Endothelial cell (in vitro differentiated cells): Measurements from ENCODE around the gene CDC73. TPM values are rescaled to one million over a fixed set of nuclear protein-coding genes. Genes with fewer than 3 reads are reported as not detected.
"Not testable (repeated sequence)": the region's sequence is repeated elsewhere in the genome, so short reads cannot be mapped to it uniquely, and the experiment has no call there.

ENCODE experiments used
- DNase-seq: peaks from one replicate; pipeline ENCODE4 v3.0.0; 2021; ENCODE audit warnings: low spot score
- H3K27ac Mint-ChIP-seq: one replicate; pipeline ENCODE4 v1.8.0; 2021; ENCODE audit warnings: mixed read lengths, inconsistent platforms; ENCODE audit not compliant: unreplicated experiment
- H3K27me3 Mint-ChIP-seq: one replicate; pipeline ENCODE4 v1.8.0; 2021; ENCODE audit warnings: mild to moderate bottlenecking, moderate library complexity, mixed read lengths, inconsistent platforms; ENCODE audit not compliant: unreplicated experiment
- H3K36me3 Mint-ChIP-seq: one replicate; pipeline ENCODE4 v1.8.0; 2021; ENCODE audit warnings: mild to moderate bottlenecking, low read depth, mixed read lengths, inconsistent platforms; ENCODE audit not compliant: unreplicated experiment
- H3K4me1 Mint-ChIP-seq: one replicate; pipeline ENCODE4 v1.8.0; 2021; ENCODE audit warnings: mild to moderate bottlenecking, mixed read lengths, inconsistent platforms; ENCODE audit not compliant: unreplicated experiment
- H3K4me3 Mint-ChIP-seq: one replicate; pipeline ENCODE4 v1.8.0; 2021; ENCODE audit warnings: mild to moderate bottlenecking, mixed read lengths, inconsistent platforms; ENCODE audit not compliant: unreplicated experiment
- H3K9me3 Mint-ChIP-seq: one replicate; pipeline ENCODE4 v1.8.0; 2021; ENCODE audit warnings: mixed read lengths, inconsistent platforms; ENCODE audit not compliant: unreplicated experiment
- CTCF ChIP-seq: fragments of 200-600 bp; sonication (generic); IDR thresholded peaks from one replicate; pipeline ENCODE4 v1.5.0; 2021; ENCODE audit warnings: antibody characterized with exemption; ENCODE audit not compliant: unreplicated experiment
- total RNA-seq: library from RNA; stranded (reverse); fragmentation: NEBNext Ultra II Directional; extraction: Animal tissue kit (Norgen Biotek cat#: 25700); gene quantifications from one replicate; pipeline ENCODE4 v1.2.1, GENCODE V29; 2021; ENCODE audit not compliant: unreplicated experiment

Gene CDC73
- total RNA-seq, 1 donor from 2014 or later = 45.2 TPM

- DNase-seq = no peak
- Mint-ChIP-seq H3K27me3 (no peaks in the 10 kb centered on the region), H3K4me3 (no peak overlapping the region), H3K9me3 (peaks cover 4% of the 10 kb centered on the region), H3K27ac (no peak overlapping the region), H3K4me1 (peaks cover 3% of the 10 kb centered on the region), H3K36me3 (peaks cover 5% of the 10 kb centered on the region)
- TF ChIP-seq CTCF = no peak
These were observed 65.3 kb downstream of the CDC73 start for GRCh38 chr1:193187114-193187513.

- DNase-seq, H3K4me3 Mint-ChIP-seq, H3K4me1 Mint-ChIP-seq, H3K27me3 Mint-ChIP-seq, H3K27ac Mint-ChIP-seq, H3K9me3 Mint-ChIP-seq: not testable (repeated sequence)
- peaks cover 15% of the 10 kb centered on the region for H3K36me3 Mint-ChIP-seq
These were observed 67.1 kb downstream of the CDC73 start for GRCh38 chr1:193188915-193189314.

GRCh38 chr1:193189442-193190095 is 67.7 kb downstream of the CDC73 start:
- peaks cover 3% of the 10 kb centered on the region for H3K4me1 Mint-ChIP-seq
- peaks cover 15% of the 10 kb centered on the region for H3K36me3 Mint-ChIP-seq
- TF ChIP-seq CTCF = no peak
- H3K9me3 Mint-ChIP-seq = peaks cover 4% of the 10 kb centered on the region
- H3K27ac Mint-ChIP-seq = no peak overlapping the region
- no peak for DNase-seq
- no peak overlapping the region for H3K4me3 Mint-ChIP-seq
- no peaks in the 10 kb centered on the region for H3K27me3 Mint-ChIP-seq

GRCh38 chr1:193190096-193190744 is 68.4 kb downstream of the CDC73 start:
- no peaks in the 10 kb centered on the region for H3K27me3 Mint-ChIP-seq
- H3K27ac Mint-ChIP-seq = no peak overlapping the region
- peaks cover 15% of the 10 kb centered on the region for H3K36me3 Mint-ChIP-seq
- H3K4me1 Mint-ChIP-seq = peaks cover 3% of the 10 kb centered on the region
- H3K4me3 Mint-ChIP-seq = peak overlapping the region; percentile 65
- DNase-seq = no peak
- TF ChIP-seq CTCF = no peak
- peaks cover 4% of the 10 kb centered on the region for H3K9me3 Mint-ChIP-seq

GRCh38 chr1:193192586-193192985 is 70.8 kb downstream of the CDC73 start:
- H3K27ac Mint-ChIP-seq = no peak overlapping the region
- H3K27me3 Mint-ChIP-seq = no peaks in the 10 kb centered on the region
- peaks cover 4% of the 10 kb centered on the region for H3K9me3 Mint-ChIP-seq
- no peak overlapping the region for H3K4me3 Mint-ChIP-seq
- no peaks in the 10 kb centered on the region for H3K4me1 Mint-ChIP-seq
- no peak for TF ChIP-seq CTCF
- H3K36me3 Mint-ChIP-seq = peaks cover 15% of the 10 kb centered on the region
- no peak for DNase-seq
